Testis (tissue), 2 donors: ENCODE results near the gene MBP.

Source experiments
- CTCF ChIP-seq, 3 experiments: fragments of 450-650 bp in 2 of 3; fragments of 200-600 bp in 1 of 3; sonication (generic) in 1 of 3; IDR thresholded peaks; one replicate each; pipeline ENCODE4 v1.5.1; 2016 to 2019; ENCODE audit warnings: antibody characterized with exemption in 3 of 3, mild to moderate bottlenecking in 2 of 3, moderate library complexity in 1 of 3
- POLR2A ChIP-seq: fragments of 450-650 bp; IDR thresholded peaks from one replicate; pipeline ENCODE4 v1.6.1; 2017; ENCODE audit warnings: antibody characterized with exemption, mild to moderate bottlenecking, moderate library complexity

- TF ChIP-seq CTCF (IDR thresholded peaks at IDR 0.05) (no peak), POLR2A (no peak)
These were observed 151.8 kb downstream of the MBP start for GRCh38 chr18:76980663-76981395.
